ENCODE measurements around the gene GRK1.

GRK1 gene

GRCh38 chr13:113731192-113732175, 64.5 kb downstream of the GRK1 start:
- no peak for DNase-seq

- no peak for DNase-seq
Observed at GRCh38 chr13:113732176-113732960, 65.3 kb downstream of the GRK1 start.

- no peak for DNase-seq
Observed at GRCh38 chr13:113732961-113733950, 66.2 kb downstream of the GRK1 start.

- DNase-seq: no peak
Observed at GRCh38 chr13:113734099-113734825, 67.2 kb downstream of the GRK1 start.

GRCh38 chr13:113734826-113735125, 67.8 kb downstream of the GRK1 start:
- no peak for DNase-seq

- no peak for DNase-seq
Observed at GRCh38 chr13:113735194-113735593, 68.2 kb downstream of the GRK1 start.

- no peak for DNase-seq
Observed at GRCh38 chr13:113735750-113736149, 68.7 kb downstream of the GRK1 start.

- no peak for DNase-seq
Observed at GRCh38 chr13:113736258-113736731, 69.3 kb downstream of the GRK1 start.

- no peak for DNase-seq
Observed at GRCh38 chr13:113737803-113738202, 70.8 kb downstream of the GRK1 start.

GRCh38 chr13:113739527-113740285, 72.7 kb downstream of the GRK1 start:
- DNase-seq: no peak

- DNase-seq: no peak
Observed at GRCh38 chr13:113740286-113740556, 73.2 kb downstream of the GRK1 start.

GRCh38 chr13:113740661-113741060, 73.6 kb downstream of the GRK1 start:
- DNase-seq: no peak

GRCh38 chr13:113741191-113741668, 74.2 kb downstream of the GRK1 start:
- DNase-seq: no peak

- peak; percentile 60 for DNase-seq
Observed at GRCh38 chr13:113742000-113742441, 75.0 kb downstream of the GRK1 start.

GRCh38 chr13:113742445-113743120, 75.6 kb downstream of the GRK1 start:
- DNase-seq: no peak

GRCh38 chr13:113743366-113744195, 76.6 kb downstream of the GRK1 start:
- no peak for DNase-seq

GRCh38 chr13:113744197-113745000, 77.4 kb downstream of the GRK1 start:
- no peak for DNase-seq

- no peak for DNase-seq
Observed at GRCh38 chr13:113745059-113745458, 78.0 kb downstream of the GRK1 start.

Data from HCEC 1CT (cell line).